Measurements from ENCODE around the gene ALPL. TPM values are rescaled to one million over a fixed set of nuclear protein-coding genes. Genes with fewer than 3 reads are reported as not detected.

ALPL gene
- total RNA-seq, 1 experiment from 2014 or later, result 84.8 TPM

GRCh38 chr1:21594935-21595897 lies 86.0 kb downstream of the ALPL start:
- Histone ChIP-seq H3K4me1 (ENCODE audit: insufficient read depth, low read length) (no peaks in the 10 kb centered on the region), H4K5ac (ENCODE audit: insufficient read length, low read depth, low read length) (no peak overlapping the region), H3K23me2 (ENCODE audit: insufficient read length, low read depth, low read length, poor library complexity, severe bottlenecking) (no peaks in the 10 kb centered on the region), H4K91ac (ENCODE audit: insufficient read length, low read depth, low read length) (no peak overlapping the region), H3K9me3 (ENCODE audit: control insufficient read depth, low read depth, low read length) (no peaks in the 10 kb centered on the region), H2AFZ (ENCODE audit: low read length) (no peak overlapping the region), H3K56ac (ENCODE audit: insufficient read length, low read depth, low read length) (no peak overlapping the region), H3K4me2 (ENCODE audit: insufficient read depth, insufficient read length, low read length) (no peak overlapping the region), H3K9ac (ENCODE audit: extremely low read depth, insufficient read length, low read length) (no peak overlapping the region), H2BK12ac (ENCODE audit: insufficient read length, low read depth, low read length) (no peak overlapping the region), H3K18ac (ENCODE audit: insufficient read length, low read depth, low read length) (no peak overlapping the region), H3K79me2 (ENCODE audit: insufficient read depth, low read length) (no peaks in the 10 kb centered on the region), H2BK15ac (ENCODE audit: low read depth, low read length) (no peak overlapping the region), H3K4ac (ENCODE audit: low read depth, low read length) (no peak overlapping the region), H3K27me3 (ENCODE audit: insufficient read depth, low read length) (no peaks in the 10 kb centered on the region), H4K8ac (replicated peaks; ENCODE audit: insufficient read length, low read depth, low read length) (no peak overlapping the region), H3T11ph (ENCODE audit: low read length) (no peak overlapping the region), H3K79me1 (ENCODE audit: insufficient read depth, low read depth, low read length, poor library complexity, severe bottlenecking) (no peaks in the 10 kb centered on the region), H3K27ac (ENCODE audit: insufficient read length, low read depth, low read length) (no peak overlapping the region), H2BK20ac (ENCODE audit: low read depth, low read length, poor library complexity, severe bottlenecking) (no peak overlapping the region), H4K20me1 (ENCODE audit: control insufficient read depth, insufficient read depth, insufficient read length) (no peaks in the 10 kb centered on the region), H2BK120ac (ENCODE audit: low read depth, low read length, poor library complexity, severe bottlenecking) (no peak overlapping the region), H2BK5ac (ENCODE audit: insufficient read length, low read length) (no peak overlapping the region), H2AK5ac (ENCODE audit: insufficient read length, low read length) (no peak overlapping the region), H3K14ac (ENCODE audit: insufficient read depth, low read length) (no peak overlapping the region), H3K23ac (ENCODE audit: insufficient read length, low read depth, low read length) (no peak overlapping the region)
- H3K27ac Mint-ChIP-seq, result no peak overlapping the region; a peak in 1 of 7 replicates
- no peaks in the 10 kb centered on the region for H3K9me3 Mint-ChIP-seq
- TF ChIP-seq CTCF (conservative IDR thresholded peaks at IDR 0.05), result peak; percentile 88
- no peaks in the 10 kb centered on the region; a peak in 1 of 7 replicates for H3K36me3 Mint-ChIP-seq (ENCODE audit: insufficient read depth in 1 of 3, low read depth in 3 of 3)
- DNase-seq, result peak; percentile 78
- WGBS (ENCODE audit: extremely low coverage, insufficient read length, low lambda C conversion rate), result no CpG with 5 or more reads among the region's 26 CpGs
- H3K27me3 Mint-ChIP-seq (ENCODE audit: low read depth), result no peaks in the 10 kb centered on the region
- no peak overlapping the region for H3K4me3 Mint-ChIP-seq
- H3K4me1 Mint-ChIP-seq, result peaks cover 25 to 38% of the 10 kb centered on the region in 2 experiments
